Measurements from ENCODE around the gene OAF.

The OAF gene

GRCh38 chr11:120184371-120184945 is 26.4 kb upstream of the OAF start:
- DNase-seq = no peak

GRCh38 chr11:120184946-120185705 is 25.7 kb upstream of the OAF start:
- DNase-seq = no peak

GRCh38 chr11:120185706-120186455 is 25.0 kb upstream of the OAF start:
- DNase-seq = no peak

- DNase-seq = no peak
Measured at GRCh38 chr11:120186456-120186773, 24.4 kb upstream of the OAF start.

- DNase-seq = no peak
Measured at GRCh38 chr11:120186774-120187591, 23.8 kb upstream of the OAF start.

DNA sequence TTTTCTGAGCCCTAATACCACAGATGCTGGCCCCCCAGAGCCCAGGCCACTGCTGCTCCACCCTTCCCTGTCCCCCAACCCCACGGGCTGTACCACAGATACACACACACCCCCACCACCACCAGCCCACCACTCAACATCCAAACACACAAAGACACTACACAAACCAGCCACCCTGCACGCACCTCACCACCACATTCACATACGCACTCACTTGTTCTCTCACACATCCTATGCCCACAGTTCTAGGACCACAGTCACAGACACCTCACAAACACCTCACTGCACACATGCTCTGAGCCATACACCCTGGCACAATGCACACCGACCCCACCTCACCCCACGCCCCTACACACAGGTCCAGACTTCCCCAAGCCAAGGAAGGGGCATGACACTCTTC is 22.5 kb upstream of the OAF start:
- DNase-seq = no peak

DNA sequence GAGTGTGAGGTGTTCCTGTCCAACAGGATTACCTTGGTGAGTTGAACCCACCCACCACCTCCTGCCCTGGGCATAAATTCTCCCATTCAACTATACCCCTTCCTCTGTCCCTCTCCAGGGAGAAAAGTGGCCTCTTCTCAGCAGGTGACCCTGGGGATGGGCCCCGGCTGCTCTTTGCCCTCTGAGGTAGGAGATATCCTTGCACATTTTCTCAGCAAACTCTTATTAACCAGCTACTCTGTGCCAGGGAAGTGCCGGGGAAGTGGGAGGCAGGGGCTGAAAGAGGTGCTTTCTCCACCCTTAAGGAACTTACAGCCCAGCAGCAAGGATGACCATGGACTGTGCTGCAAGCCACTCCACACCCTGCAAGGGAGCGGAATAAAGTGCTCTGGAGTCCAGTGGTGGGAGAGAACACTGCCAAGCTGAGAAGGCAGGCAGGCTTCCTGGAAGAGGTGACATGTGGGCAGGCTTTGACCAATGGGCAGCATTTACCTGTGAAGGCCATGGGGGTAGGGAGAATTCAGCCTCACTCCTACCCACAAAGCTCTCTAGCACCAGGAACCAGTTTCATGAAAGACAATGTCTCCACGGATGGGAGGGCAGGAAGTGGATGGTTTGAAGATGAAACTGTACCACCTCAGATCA is 21.9 kb upstream of the OAF start:
- DNase-seq = no peak

DNA sequence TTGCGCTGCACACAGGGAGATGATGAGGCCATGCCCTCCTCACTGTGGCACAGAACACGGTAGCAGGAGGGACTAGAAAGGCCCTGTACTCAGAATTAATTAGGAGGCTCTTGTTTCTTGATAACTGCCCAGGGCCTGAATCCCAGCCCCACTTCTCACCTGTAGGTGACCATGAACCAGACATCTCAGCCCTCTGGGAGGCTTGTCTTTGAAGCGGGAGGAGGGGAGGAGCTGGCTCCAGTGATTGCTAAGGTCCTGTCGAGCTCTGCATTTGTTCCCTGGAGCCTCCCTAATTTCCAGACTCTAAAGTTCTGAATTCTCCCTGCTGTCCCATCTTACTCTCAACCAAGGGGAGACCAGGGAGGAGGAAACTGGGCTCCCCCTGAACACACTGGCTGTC is 19.8 kb upstream of the OAF start:
- DNase-seq = no peak

DNA sequence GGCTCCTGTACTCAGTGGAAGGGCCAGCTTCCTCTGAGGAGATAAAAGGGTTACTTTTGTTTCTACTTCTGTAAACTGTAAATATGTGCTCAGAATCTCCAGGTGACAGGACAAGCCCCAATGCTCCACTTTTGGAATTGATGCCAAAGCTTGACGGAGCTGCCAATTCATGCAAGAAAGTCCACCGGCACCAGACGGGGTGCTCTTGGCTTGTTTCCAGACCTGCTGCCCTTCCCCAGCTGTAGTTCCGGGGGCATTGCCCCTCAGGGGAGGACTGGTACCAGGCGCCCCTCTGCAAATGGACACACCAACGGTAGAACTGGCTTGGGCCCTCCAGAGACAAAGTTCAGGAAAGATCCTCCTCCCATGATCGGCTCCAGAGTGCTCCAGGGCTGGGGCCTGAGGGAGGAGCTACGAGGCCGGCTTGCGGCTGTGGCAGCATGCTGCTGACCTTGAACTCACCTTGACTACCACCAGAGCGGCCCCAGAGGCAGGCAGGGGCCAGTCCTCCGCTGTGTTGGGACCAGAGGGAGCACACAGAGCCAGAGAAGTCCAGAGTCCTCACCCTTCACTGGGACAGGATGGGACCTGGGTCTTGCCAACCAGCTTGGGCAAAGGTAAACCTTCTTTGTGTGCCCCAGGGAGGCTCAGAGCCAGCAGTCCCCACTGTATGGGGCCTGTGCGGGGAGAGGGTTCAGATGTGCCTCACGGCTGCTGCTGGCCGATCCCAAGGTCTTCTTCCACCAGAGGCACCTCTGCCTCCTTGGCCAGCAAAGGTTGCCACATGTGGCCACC is 17.8 kb upstream of the OAF start:
- DNase-seq = no peak

DNA sequence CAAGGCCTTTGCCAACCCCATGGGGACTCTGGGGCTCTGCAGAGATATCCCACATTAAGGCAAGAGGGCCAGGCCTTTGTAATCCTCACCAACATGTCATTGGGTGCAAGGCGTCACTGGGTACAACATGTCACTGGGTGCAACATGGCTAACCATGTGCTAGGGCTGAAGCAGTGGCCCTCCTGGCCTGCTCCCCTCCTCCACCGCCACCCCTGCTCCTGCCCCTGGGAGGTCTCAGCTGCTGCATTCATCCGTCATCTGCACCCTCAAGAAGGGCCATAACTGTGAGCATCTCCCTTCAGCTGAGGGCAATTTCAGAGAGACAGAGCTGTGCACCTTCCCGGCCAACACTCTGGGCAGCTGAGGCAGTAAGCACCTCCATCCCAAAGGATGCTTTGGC is 16.7 kb upstream of the OAF start:
- no peak for DNase-seq

- no peak for DNase-seq
Measured at GRCh38 chr11:120195601-120196320, 15.1 kb upstream of the OAF start.

GRCh38 chr11:120196826-120197225 is 14.0 kb upstream of the OAF start:
- no peak for DNase-seq

GRCh38 chr11:120197251-120197891 is 13.5 kb upstream of the OAF start:
- DNase-seq = no peak

DNA sequence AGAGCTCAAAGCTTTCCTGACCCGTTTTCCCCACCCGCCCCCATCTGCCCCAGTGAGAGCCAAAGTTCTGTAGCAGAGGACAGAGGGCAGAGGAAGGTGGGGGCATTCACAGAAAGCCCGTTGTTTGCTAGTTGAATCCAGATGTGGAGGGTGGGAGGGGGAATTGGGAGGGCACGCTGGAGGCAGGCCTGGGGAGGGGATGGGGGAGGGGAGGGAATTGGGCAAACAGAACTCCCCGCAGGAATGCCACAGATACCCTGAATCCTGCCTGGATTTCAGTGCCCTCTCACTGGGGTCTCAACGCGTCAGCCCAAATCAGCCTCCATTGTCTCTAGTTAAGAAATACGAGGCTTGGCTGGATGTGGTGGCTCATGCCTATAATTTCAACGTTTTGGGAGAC is 12.9 kb upstream of the OAF start:
- DNase-seq = no peak

GRCh38 chr11:120198403-120198786 is 12.4 kb upstream of the OAF start:
- no peak for DNase-seq

GRCh38 chr11:120198787-120199469 is 11.9 kb upstream of the OAF start:
- DNase-seq = no peak

GRCh38 chr11:120199613-120200012 is 11.2 kb upstream of the OAF start:
- no peak for DNase-seq

DNA sequence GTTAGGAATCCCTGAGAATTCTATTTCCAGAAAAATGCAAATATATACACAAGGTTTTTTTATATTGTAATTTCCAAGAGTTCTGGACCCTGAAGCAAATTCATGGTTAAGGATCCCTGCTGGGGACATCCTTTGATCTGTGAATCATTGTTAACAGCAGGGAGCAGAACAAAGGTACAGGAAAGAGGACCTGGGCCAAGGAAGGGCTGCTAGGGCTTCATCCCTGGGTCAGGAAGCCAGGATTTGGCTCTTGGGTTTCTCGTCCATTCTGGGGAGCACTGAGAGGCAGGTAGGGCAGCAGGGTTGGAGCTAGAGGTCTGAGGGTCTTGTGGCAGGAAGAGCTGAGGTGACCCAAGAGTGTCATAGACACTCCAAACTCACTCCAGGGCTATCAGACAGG is 10.2 kb upstream of the OAF start:
- no peak for DNase-seq

- DNase-seq = no peak
Measured at GRCh38 chr11:120201653-120202052, 9.2 kb upstream of the OAF start.

DNA sequence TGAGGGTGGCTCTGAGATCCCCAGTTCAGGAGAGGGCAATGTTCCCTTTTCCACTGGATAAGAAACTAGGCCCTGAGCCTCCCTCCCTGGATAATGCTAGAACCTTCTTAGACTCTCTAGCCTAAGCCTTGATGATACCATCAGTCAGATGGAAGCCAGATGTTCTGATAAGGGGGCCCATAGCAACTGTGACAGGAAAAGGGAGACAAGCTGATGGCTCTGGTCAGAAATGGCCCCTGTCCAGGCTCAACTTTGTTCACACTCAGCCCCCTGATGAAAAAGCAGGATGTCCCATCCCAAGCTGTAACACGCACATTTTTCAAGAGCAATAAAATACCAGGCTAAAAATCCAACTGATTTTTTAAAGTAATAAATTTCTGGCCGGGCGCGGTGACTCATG is 7.2 kb upstream of the OAF start:
- no peak for DNase-seq

Data from hematopoietic multipotent progenitor cell treated with erythropoietin and hydrocortisone succinate and interleukin-3 and kit ligand, for 8 days (in vitro differentiated cells).